ENCODE measurements around the gene SMCO4. TPM values are rescaled to one million over a fixed set of nuclear protein-coding genes. Genes with fewer than 3 reads are reported as not detected.

SMCO4 gene
- polyA plus RNA-seq, 1 donor, result 47.9 TPM

DNA sequence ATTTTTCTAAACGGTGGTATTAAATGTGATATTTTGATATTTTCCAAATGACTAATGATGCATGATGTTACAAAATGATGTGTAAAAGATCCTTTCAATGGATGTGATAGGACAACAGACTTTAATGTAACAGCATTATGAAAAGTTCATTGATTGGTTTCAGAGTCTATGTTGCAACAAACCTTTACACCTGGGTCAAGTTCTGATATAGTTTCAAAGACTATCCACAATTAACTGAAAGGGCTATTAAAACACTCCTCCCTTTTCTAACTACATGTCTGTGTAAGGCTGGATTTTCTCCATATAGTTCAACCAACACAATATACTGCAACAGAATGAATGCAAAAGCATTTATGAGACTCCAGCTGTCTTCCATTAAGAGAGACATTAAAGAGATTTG, 35.7 kb downstream of the SMCO4 start:
- Histone ChIP-seq H3K36me3 (ENCODE audit: control insufficient read depth, insufficient read depth, low read length) (peaks cover 3% of the 10 kb centered on the region), H3K27me3 (ENCODE audit: control insufficient read depth, insufficient read depth, low read length) (no peaks in the 10 kb centered on the region), H3K9me3 (ENCODE audit: control insufficient read depth, low read depth, low read length) (no peaks in the 10 kb centered on the region), H3K27ac (ENCODE audit: low read length) (no peak overlapping the region), H3K4me1 (ENCODE audit: control insufficient read depth, insufficient read depth, low read length) (no peaks in the 10 kb centered on the region), H3K4me3 (ENCODE audit: low read length) (no peak overlapping the region)
- peak in 1 of 2 donors; percentile 54 for DNase-seq
- 88% methylated on average over 1 of the region's 1 CpG for WGBS (ENCODE audit: insufficient coverage, low lambda C conversion rate)

DNA sequence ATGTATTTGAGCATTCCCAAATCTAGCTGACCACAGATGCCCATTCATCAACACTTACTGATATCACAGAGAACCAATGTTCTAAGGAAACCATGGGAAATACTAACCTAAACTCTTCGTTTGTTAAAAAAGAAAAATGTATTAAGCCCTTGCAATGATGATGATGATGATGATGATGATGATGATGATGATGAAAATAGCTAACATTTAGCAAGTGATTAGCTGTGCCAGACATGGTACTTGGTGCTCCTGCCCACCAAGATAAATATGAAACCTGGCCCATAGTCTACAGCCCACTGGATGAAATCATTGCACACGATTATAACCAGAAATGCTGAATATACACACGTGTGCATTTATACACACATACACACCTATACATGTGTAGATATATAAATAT, 37.5 kb downstream of the SMCO4 start:
- Histone ChIP-seq H3K4me1 (ENCODE audit: control insufficient read depth, insufficient read depth, low read length) (peaks cover 5% of the 10 kb centered on the region), H3K36me3 (ENCODE audit: control insufficient read depth, insufficient read depth, low read length) (peaks cover 3% of the 10 kb centered on the region), H3K4me3 (ENCODE audit: low read length) (no peak overlapping the region), H3K27me3 (ENCODE audit: control insufficient read depth, insufficient read depth, low read length) (no peaks in the 10 kb centered on the region), H3K27ac (ENCODE audit: low read length) (no peak overlapping the region), H3K9me3 (ENCODE audit: control insufficient read depth, low read depth, low read length) (no peaks in the 10 kb centered on the region)
- DNase-seq, result no peak
- WGBS (ENCODE audit: insufficient coverage, low lambda C conversion rate), result 100% methylated on average over 1 of the region's 3 CpGs

GRCh38 chr11:93504110-93505095, 38.8 kb downstream of the SMCO4 start:
- WGBS (ENCODE audit: insufficient coverage, low lambda C conversion rate), result no CpG with 5 or more reads among the region's 3 CpGs
- peaks cover 6% of the 10 kb centered on the region for H3K4me1 ChIP-seq (ENCODE audit: control insufficient read depth, insufficient read depth, low read length)

GRCh38 chr11:93501856-93502255, 41.3 kb downstream of the SMCO4 start:
- peaks cover 27% of the 10 kb centered on the region for H3K4me1 ChIP-seq (ENCODE audit: control insufficient read depth, insufficient read depth, low read length)

More at GRCh38 chr11:93504110-93505095, 38.8 kb downstream of the SMCO4 start:
- no peaks in the 10 kb centered on the region for H3K27me3 ChIP-seq (ENCODE audit: control insufficient read depth, insufficient read depth, low read length)
- H3K27ac ChIP-seq (ENCODE audit: low read length), result no peak overlapping the region
- no peak for DNase-seq
- no peaks in the 10 kb centered on the region for H3K9me3 ChIP-seq (ENCODE audit: control insufficient read depth, low read depth, low read length)
- H3K4me3 ChIP-seq (ENCODE audit: low read length), result no peak overlapping the region
- peaks cover 3% of the 10 kb centered on the region for H3K36me3 ChIP-seq (ENCODE audit: control insufficient read depth, insufficient read depth, low read length)

DNA sequence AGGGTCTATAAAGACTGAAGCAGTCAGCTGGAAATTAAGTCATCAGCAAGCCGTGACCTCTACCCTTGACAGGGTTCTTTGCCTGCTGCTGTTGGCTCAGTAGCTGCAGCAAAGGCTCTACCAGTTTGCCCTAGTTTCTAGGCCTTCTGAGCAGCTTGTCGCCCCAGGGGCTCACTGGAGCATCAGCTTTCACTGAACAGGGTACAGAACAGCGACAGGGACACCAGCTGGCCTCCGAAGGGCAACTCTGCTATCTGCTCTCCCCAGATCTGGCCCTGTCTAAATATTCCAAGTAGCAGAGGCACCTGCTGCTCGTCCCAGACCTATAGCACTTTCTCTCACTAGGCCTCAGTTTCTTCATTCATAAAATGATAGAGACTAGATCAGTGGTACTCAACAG, 42.4 kb downstream of the SMCO4 start:
- Histone ChIP-seq H3K27me3 (ENCODE audit: control insufficient read depth, insufficient read depth, low read length) (no peaks in the 10 kb centered on the region), H3K9me3 (ENCODE audit: control insufficient read depth, low read depth, low read length) (no peaks in the 10 kb centered on the region), H3K4me3 (ENCODE audit: low read length) (no peak overlapping the region), H3K27ac (ENCODE audit: low read length) (no peak overlapping the region), H3K36me3 (ENCODE audit: control insufficient read depth, insufficient read depth, low read length) (peaks cover 3% of the 10 kb centered on the region), H3K4me1 (ENCODE audit: control insufficient read depth, insufficient read depth, low read length) (peaks cover 27% of the 10 kb centered on the region)
- no peak for DNase-seq
- no CpG with 5 or more reads among the region's 5 CpGs for WGBS (ENCODE audit: insufficient coverage, low lambda C conversion rate)

More at GRCh38 chr11:93501856-93502255, 41.3 kb downstream of the SMCO4 start:
- peak; percentile 64 to 79 for DNase-seq
- no peak overlapping the region for H3K4me3 ChIP-seq (ENCODE audit: low read length)
- peaks cover 3% of the 10 kb centered on the region for H3K36me3 ChIP-seq (ENCODE audit: control insufficient read depth, insufficient read depth, low read length)
- H3K27me3 ChIP-seq (ENCODE audit: control insufficient read depth, insufficient read depth, low read length), result no peaks in the 10 kb centered on the region
- no CpG with 5 or more reads among the region's 2 CpGs for WGBS (ENCODE audit: insufficient coverage, low lambda C conversion rate)
- no peak overlapping the region for H3K27ac ChIP-seq (ENCODE audit: low read length)
- H3K9me3 ChIP-seq (ENCODE audit: control insufficient read depth, low read depth, low read length), result no peaks in the 10 kb centered on the region

DNA sequence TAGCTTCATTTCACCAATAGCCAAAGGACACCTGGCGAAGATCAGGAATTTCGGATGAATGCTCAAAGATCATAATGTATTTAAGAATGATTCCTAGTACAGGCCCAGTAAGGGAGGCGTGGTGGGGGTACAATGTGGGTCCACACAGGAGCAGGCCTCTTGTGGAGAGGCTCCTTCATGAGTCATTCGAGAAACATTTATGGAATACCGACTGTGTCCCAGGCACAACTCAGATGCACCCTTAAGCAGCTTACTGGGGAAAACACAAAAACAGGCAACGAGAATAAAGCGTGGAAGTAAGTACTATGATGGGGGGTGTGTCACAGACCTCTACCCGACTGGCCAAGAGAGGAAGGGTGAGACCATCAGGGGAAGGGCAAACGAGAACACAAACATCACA, 44.5 kb downstream of the SMCO4 start:
- WGBS (ENCODE audit: insufficient coverage, low lambda C conversion rate), result 60% methylated on average over 1 of the region's 9 CpGs
- Histone ChIP-seq H3K27me3 (ENCODE audit: control insufficient read depth, insufficient read depth, low read length) (no peaks in the 10 kb centered on the region), H3K4me3 (ENCODE audit: low read length) (no peak overlapping the region), H3K36me3 (ENCODE audit: control insufficient read depth, insufficient read depth, low read length) (no peaks in the 10 kb centered on the region), H3K27ac (ENCODE audit: low read length) (peak overlapping the region; percentile 5), H3K9me3 (ENCODE audit: control insufficient read depth, low read depth, low read length) (no peaks in the 10 kb centered on the region), H3K4me1 (ENCODE audit: control insufficient read depth, insufficient read depth, low read length) (peaks cover 31% of the 10 kb centered on the region)
- DNase-seq, result peak in 1 of 2 donors; percentile 27

- WGBS (ENCODE audit: insufficient coverage, low lambda C conversion rate), result no CpG with 5 or more reads among the region's 4 CpGs
- DNase-seq, result peak; percentile 16 to 55
- H3K4me1 ChIP-seq (ENCODE audit: control insufficient read depth, insufficient read depth, low read length), result peaks cover 36% of the 10 kb centered on the region
- H3K27ac ChIP-seq (ENCODE audit: low read length), result peak overlapping the region; percentile 5
- H3K4me3 ChIP-seq (ENCODE audit: low read length), result no peak overlapping the region
- H3K27me3 ChIP-seq (ENCODE audit: control insufficient read depth, insufficient read depth, low read length), result no peaks in the 10 kb centered on the region
- no peaks in the 10 kb centered on the region for H3K36me3 ChIP-seq (ENCODE audit: control insufficient read depth, insufficient read depth, low read length)
- no peaks in the 10 kb centered on the region for H3K9me3 ChIP-seq (ENCODE audit: control insufficient read depth, low read depth, low read length)
Measured at GRCh38 chr11:93498161-93498560, 45.0 kb downstream of the SMCO4 start.

- H3K4me1 ChIP-seq (ENCODE audit: control insufficient read depth, insufficient read depth, low read length), result peaks cover 38% of the 10 kb centered on the region
- no peaks in the 10 kb centered on the region for H3K9me3 ChIP-seq (ENCODE audit: control insufficient read depth, low read depth, low read length)
- no peak overlapping the region for H3K27ac ChIP-seq (ENCODE audit: low read length)
- DNase-seq, result peak in 1 of 2 donors; percentile 18
- H3K4me3 ChIP-seq (ENCODE audit: low read length), result no peak overlapping the region
- no peaks in the 10 kb centered on the region for H3K36me3 ChIP-seq (ENCODE audit: control insufficient read depth, insufficient read depth, low read length)
- no CpG with 5 or more reads among the region's 2 CpGs for WGBS (ENCODE audit: insufficient coverage, low lambda C conversion rate)
- H3K27me3 ChIP-seq (ENCODE audit: control insufficient read depth, insufficient read depth, low read length), result no peaks in the 10 kb centered on the region
Measured at GRCh38 chr11:93497596-93497995, 45.6 kb downstream of the SMCO4 start.

DNA sequence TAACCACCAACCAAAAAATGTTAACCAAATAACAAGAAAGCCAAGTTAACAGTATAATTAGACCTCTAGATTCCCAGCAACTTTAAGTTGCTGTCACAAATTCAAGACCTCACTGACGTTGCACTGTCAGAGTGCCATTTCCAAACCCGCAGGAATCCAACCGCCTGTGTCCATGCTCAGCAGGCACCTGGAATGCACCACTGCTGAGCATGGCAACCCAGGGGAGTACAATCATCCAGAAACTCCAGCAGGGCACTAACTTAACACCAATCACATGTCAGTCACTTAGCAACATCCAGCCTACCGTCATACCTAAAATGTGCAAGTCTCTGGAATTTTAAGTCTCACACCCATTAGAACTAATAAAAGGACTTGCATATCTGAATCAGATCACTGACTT, 48.8 kb downstream of the SMCO4 start:
- H3K4me1 ChIP-seq (ENCODE audit: control insufficient read depth, insufficient read depth, low read length), result peaks cover 32% of the 10 kb centered on the region
- WGBS (ENCODE audit: insufficient coverage, low lambda C conversion rate), result 92% methylated on average over 2 of the region's 4 CpGs
- no peak for DNase-seq
- peaks cover 2% of the 10 kb centered on the region for H3K36me3 ChIP-seq (ENCODE audit: control insufficient read depth, insufficient read depth, low read length)
- H3K27me3 ChIP-seq (ENCODE audit: control insufficient read depth, insufficient read depth, low read length), result no peaks in the 10 kb centered on the region
- no peaks in the 10 kb centered on the region for H3K9me3 ChIP-seq (ENCODE audit: control insufficient read depth, low read depth, low read length)
- H3K27ac ChIP-seq (ENCODE audit: low read length), result no peak overlapping the region
- H3K4me3 ChIP-seq (ENCODE audit: low read length), result no peak overlapping the region

DNA sequence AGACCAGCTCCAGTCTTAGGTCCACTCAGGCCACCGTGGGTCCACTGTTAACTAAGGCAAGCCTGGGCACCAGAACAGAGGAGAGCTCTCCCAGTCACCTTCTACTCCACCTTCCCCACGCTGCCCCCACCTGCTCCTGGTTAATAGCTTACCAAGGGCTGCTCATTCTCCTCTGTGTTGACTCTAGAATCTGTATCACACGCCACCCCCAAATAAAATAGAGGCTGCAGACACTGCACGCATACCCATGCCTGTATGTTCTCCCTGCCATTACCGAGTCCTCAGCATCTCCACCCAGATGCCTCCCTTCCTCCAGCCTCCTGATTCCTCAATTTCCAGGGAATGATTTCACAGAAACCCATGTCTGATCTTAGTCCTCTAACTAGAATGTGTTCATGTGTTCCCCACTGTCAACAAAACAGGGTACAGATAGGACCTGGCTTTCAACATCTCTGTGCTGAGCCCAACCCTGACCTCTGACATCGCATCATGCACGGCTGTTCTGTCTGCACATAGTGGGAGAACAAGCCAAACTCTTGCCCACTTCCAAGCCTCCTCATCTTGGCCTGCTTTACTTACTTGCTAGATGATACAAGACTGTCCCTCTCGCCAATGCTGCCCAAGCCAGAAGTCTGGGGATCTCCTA, 49.8 kb downstream of the SMCO4 start:
- WGBS (ENCODE audit: insufficient coverage, low lambda C conversion rate), result 100% methylated on average over 1 of the region's 8 CpGs

More for the DNA sequence above, 49.8 kb downstream of the SMCO4 start:
- peaks cover 2% of the 10 kb centered on the region for H3K36me3 ChIP-seq (ENCODE audit: control insufficient read depth, insufficient read depth, low read length)
- no peak overlapping the region for H3K4me3 ChIP-seq (ENCODE audit: low read length)
- H3K27ac ChIP-seq (ENCODE audit: low read length), result no peak overlapping the region
- peak; percentile 34 to 60 for DNase-seq
- H3K4me1 ChIP-seq (ENCODE audit: control insufficient read depth, insufficient read depth, low read length), result peaks cover 24% of the 10 kb centered on the region
- H3K9me3 ChIP-seq (ENCODE audit: control insufficient read depth, low read depth, low read length), result no peaks in the 10 kb centered on the region
- H3K27me3 ChIP-seq (ENCODE audit: control insufficient read depth, insufficient read depth, low read length), result no peaks in the 10 kb centered on the region

Measured in large intestine (tissue), 3 donors.